GM19193 (cell line): ENCODE data around the gene ANKS1B.

Experiments used
- POLR2A ChIP-seq: IDR thresholded peaks from 4 replicates; pipeline ENCODE4 v1.6.1; 2011; ENCODE audit not compliant: insufficient read depth, insufficient read length; ENCODE audit errors: extremely low read depth

The ANKS1B gene

DNA sequence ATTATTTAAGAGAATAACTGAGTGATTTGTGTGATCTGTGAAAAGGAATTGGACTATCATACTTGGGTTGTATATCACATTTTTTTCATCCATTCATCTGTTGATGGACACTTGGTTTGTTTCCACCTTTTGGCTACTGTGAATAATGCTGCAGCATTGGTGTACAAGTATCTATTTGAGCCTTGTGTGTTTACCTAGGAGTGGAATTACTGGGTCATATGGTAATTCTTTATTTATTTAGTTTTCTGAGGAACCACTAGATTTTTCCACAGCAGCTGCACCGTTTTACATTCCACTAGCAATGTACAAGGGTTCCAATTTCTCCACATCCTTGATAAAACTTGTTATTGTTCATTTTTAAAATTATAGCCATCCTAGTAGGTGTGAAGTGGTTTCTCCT lies 1283.6 kb downstream of the ANKS1B start:
- TF ChIP-seq POLR2A, result no peak

DNA sequence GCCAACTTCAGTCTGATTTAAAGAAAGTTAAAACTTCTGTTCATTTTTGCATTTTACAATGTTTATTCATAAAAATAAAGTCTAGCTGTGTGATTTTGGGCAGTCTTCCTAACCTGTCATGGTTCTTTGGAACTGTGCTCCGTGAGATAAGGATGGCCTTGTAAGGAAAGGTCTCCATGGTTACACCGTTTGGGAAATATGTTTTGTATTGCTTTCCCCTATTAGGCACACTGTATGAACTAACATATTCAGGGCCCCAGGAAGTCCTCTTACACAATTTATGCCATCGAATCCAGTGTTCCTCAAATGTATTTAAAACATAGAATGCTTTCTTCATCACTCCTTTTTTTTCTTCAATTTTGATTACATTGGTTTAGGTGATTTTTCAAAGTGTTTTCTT lies 1285.2 kb downstream of the ANKS1B start:
- TF ChIP-seq POLR2A, result no peak

DNA sequence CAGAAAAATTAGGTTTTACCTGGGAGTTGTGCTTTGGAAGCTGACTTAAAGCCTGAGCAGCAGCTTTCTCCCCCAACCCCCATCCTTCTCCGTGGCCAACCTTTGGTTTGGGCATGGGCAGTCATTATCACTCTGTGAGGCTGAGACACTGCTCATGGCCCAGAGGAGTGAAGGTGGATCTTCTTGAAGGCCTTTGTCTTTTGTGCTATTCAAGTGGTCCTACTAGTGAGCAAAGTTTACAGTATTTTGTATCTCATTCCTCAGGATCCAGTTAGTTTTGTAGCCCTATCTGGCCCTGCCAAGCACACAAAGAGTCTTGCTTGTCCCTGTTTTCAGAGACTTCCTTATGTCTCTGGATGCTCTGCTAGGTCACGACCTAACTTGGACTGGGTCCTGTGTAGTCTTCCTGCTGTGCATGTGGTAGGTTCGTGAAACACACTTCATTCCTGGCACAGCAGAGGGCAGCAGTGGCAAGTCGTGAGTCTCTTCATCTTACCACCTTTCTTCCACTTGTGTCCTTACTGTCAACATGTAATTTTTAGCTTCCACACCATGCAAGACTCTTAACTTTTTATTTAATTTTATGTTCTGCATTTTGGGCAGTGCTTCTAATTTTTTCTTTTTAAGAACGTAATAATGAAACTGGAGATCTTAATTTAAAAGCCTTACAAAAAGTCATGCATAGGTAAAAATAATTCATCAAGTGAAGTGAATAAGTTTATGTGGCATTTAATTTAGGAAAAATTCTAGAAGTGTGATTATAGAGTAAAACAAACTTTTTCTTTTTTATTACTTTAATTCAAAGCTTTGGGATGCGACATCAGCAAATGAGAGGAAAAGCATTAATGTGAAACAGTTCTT lies 1285.9 kb downstream of the ANKS1B start:
- no peak for TF ChIP-seq POLR2A

DNA sequence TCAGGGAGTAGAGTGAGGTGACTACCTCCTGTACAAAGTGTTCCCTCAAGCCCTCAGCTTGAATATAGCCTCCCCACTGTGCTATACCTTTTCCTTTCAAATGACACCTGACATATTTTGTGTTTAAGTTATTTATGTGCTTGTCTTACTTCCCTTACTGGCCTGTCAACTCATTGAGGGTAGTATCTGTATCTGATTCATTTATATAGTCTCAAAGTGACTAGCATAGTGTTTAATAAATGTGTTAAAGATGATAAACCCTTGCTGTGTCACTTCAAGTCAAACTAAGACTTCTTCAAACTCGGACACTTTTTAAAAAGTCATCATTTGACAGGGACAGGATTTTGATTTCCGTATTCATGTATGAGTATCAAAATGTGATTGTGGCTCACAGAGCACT lies 1287.5 kb downstream of the ANKS1B start:
- TF ChIP-seq POLR2A, result no peak

DNA sequence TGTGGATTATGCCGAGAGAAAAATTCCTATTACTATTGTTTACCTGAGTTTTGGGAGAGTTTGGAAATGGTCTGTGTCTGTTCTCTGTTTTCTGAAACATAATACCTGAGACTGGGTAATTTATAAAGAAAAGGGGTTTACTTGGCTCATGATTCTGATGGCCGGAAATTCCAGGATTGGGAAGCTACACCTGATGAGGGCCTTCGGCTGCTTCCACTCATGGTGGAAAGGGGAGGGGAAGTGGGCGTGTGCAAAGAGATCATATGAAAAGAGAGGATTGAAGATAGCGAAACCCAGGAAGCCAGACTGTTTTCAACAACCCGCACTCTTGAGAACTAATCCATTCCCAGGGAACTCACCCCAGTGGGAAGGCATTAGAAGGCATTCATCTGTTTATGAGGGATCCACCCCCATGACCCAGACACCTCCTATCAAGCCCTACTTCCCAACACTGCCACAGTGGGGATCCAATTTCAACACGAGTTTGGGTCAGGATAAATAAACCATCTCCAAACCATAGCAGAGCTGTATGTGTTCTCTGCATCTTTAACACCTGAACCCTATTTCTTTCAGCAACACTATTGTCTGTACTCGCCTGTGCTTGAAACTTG lies 1288.6 kb downstream of the ANKS1B start:
- TF ChIP-seq POLR2A, result no peak

DNA sequence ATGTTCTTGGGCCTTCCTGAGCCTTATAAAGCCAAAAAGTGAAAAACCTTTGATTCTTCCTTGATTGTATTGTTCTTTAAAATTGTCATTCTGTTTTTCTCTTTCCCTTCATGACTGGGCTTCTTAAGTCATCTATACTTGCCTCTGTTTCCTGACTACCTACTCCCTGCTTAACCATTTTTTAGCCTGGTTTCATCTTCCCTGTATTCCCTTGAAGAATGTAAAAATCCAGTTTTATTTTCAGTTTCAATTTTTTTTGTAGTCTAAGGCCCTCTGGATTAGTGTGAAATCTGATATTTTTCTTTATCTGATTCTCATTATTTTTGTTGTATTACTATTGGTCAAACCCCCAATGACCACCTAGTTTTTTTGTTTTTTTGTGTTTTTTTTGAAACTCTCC lies 1293.4 kb downstream of the ANKS1B start:
- no peak for TF ChIP-seq POLR2A

DNA sequence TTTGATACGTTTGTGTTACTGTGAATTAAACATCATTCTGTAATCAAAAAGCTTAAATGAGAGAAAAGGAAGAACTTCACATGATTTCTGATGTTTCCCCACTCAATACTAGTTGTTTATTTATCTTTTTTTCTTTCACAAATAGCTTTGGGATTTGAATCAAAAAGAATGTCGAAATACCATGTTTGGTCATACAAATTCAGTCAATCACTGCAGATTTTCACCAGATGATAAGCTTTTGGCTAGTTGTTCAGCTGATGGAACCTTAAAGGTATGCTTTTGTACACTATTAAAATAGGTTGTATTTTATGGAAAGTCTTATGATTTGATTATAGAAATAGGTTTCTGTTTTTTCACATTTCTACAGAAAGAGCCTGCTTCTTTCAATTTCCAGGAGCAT lies 1298.1 kb downstream of the ANKS1B start:
- no peak for TF ChIP-seq POLR2A
